Measurements from ENCODE around the gene GDA. TPM values are rescaled to one million over a fixed set of nuclear protein-coding genes. Genes with fewer than 3 reads are reported as not detected.

GDA gene
- total RNA-seq, 1 experiment from 2014 or later, result 5.0 TPM

GRCh38 chr9:72137697-72138365 is 11.4 kb upstream of the GDA start:
- intact Hi-C loops (cut with micrococcal nuclease; ENCODE audit: unreplicated experiment) (no loop called here), in situ Hi-C loops (cut with HindIII; ENCODE audit: low pct_unique_long_range_greater_than_20kb, low sequenced_read_pairs) (no loop called here)
- Histone ChIP-seq H3K9me3 (ENCODE audit: control insufficient read depth, insufficient read depth, low read depth, low read length) (no peaks in the 10 kb centered on the region), H3K4me3 (ENCODE audit: low read depth in 2 of 2, low read length in 2 of 2) (no peak overlapping the region), H3K27ac (ENCODE audit: low read length) (no peak overlapping the region), H3K27me3 (ENCODE audit: control insufficient read depth, insufficient read depth, low read length) (no peaks in the 10 kb centered on the region; the same call in 1 of the 2 replicates), H3K36me3 (ENCODE audit: control insufficient read depth, insufficient read depth, low read length) (no peaks in the 10 kb centered on the region), H3K4me1 (ENCODE audit: control insufficient read depth, insufficient read depth, low read length) (no peaks in the 10 kb centered on the region)
- TF ChIP-seq CTCF (IDR thresholded peaks at IDR 0.05) (no peak), TCF7L2 (IDR thresholded peaks at IDR 0.05; ENCODE audit: low read depth, low read length) (no peak), POLR2AphosphoS5 (IDR thresholded peaks at IDR 0.05; ENCODE audit: low read depth, low read length) (no peak), REST (IDR thresholded peaks at IDR 0.05; ENCODE audit: insufficient read depth in 1 of 2, low read depth in 2 of 2, low read length in 1 of 2) (no peak), SIN3A (IDR thresholded peaks at IDR 0.05; ENCODE audit: borderline replicate concordance, insufficient read depth, low read depth, low read length) (no peak)
- BruUV-seq (replicated peaks), result no TSS peak
- ATAC-seq (no peak), DNase-seq (ENCODE audit: low read depth, low spot score) (no peak)
- CTCF ChIA-PET, result no interaction called here
- POLR2A ChIA-PET, result no interaction called here

- Histone ChIP-seq H3K4me1 (ENCODE audit: control insufficient read depth, insufficient read depth, low read length) (no peaks in the 10 kb centered on the region), H3K36me3 (ENCODE audit: control insufficient read depth, insufficient read depth, low read length) (no peaks in the 10 kb centered on the region), H3K27me3 (ENCODE audit: control insufficient read depth, insufficient read depth, low read length) (no peaks in the 10 kb centered on the region; the same call in 1 of the 2 replicates), H3K9me3 (ENCODE audit: control insufficient read depth, insufficient read depth, low read depth, low read length) (no peaks in the 10 kb centered on the region), H3K27ac (ENCODE audit: low read length) (no peak overlapping the region), H3K4me3 (ENCODE audit: low read depth in 2 of 2, low read length in 2 of 2) (no peak overlapping the region)
- TF ChIP-seq POLR2AphosphoS5 (IDR thresholded peaks at IDR 0.05; ENCODE audit: low read depth, low read length), result no peak
- TF ChIP-seq REST (IDR thresholded peaks at IDR 0.05; ENCODE audit: insufficient read depth in 1 of 2, low read depth in 2 of 2, low read length in 1 of 2), result no peak
- TF ChIP-seq SIN3A (IDR thresholded peaks at IDR 0.05; ENCODE audit: borderline replicate concordance, insufficient read depth, low read depth, low read length), result no peak
- TF ChIP-seq TCF7L2 (IDR thresholded peaks at IDR 0.05; ENCODE audit: low read depth, low read length), result no peak
- TF ChIP-seq CTCF (IDR thresholded peaks at IDR 0.05), result no peak
- intact Hi-C loops (cut with micrococcal nuclease; ENCODE audit: unreplicated experiment) (no loop called here), in situ Hi-C loops (cut with HindIII; ENCODE audit: low pct_unique_long_range_greater_than_20kb, low sequenced_read_pairs) (no loop called here)
- ATAC-seq, result no peak
- ChIA-PET POLR2A (no interaction called here), CTCF (no interaction called here)
- DNase-seq (ENCODE audit: low read depth, low spot score), result no peak
- BruUV-seq (replicated peaks), result no TSS peak
Observed at GRCh38 chr9:72139226-72139625, 10.0 kb upstream of the GDA start.
